GOT3 (cell line): ENCODE measurements around the gene SV2A.
"Not testable (repeated sequence)": the region's sequence is repeated elsewhere in the genome, so short reads cannot be mapped to it uniquely, and the experiment has no call there.

Experiments
- DNase-seq: peaks from one replicate; lab custom pipeline; 2025; ENCODE audit warnings: mixed read lengths; lab: John Stamatoyannopoulos, UW

The SV2A gene

GRCh38 chr1:149917571-149918144 is at the start of gene SV2A:
TSS of gene SV2A (minus strand) at chr1:149917844. CDS start at chr1:149913840, 4,004 bp downstream.
- DNase-seq: no peak

- no peak for DNase-seq
These were observed 49.4 kb upstream of the SV2A start for GRCh38 chr1:149967041-149967440.

GRCh38 chr1:149966405-149966804 is 48.8 kb upstream of the SV2A start:
- no peak for DNase-seq

GRCh38 chr1:149965440-149965839 is 47.8 kb upstream of the SV2A start:
- DNase-seq: no peak

- no peak for DNase-seq
These were observed 45.7 kb upstream of the SV2A start for GRCh38 chr1:149963358-149963757.

- no peak for DNase-seq
These were observed 45.1 kb upstream of the SV2A start for GRCh38 chr1:149962736-149963135.

GRCh38 chr1:149962039-149962647 is 44.5 kb upstream of the SV2A start:
- DNase-seq: no peak

GRCh38 chr1:149957548-149957947 is 39.9 kb upstream of the SV2A start:
- DNase-seq: not testable (repeated sequence)

GRCh38 chr1:149949911-149950310 is 32.3 kb upstream of the SV2A start:
- no peak for DNase-seq

GRCh38 chr1:149945206-149945605 is 27.6 kb upstream of the SV2A start:
- DNase-seq: no peak

- DNase-seq: no peak
These were observed 25.2 kb upstream of the SV2A start for GRCh38 chr1:149942885-149943284.

- DNase-seq: no peak
These were observed 24.6 kb upstream of the SV2A start for GRCh38 chr1:149942207-149942606.

- DNase-seq: no peak
These were observed 22.8 kb upstream of the SV2A start for GRCh38 chr1:149940427-149940826.

GRCh38 chr1:149938668-149939003 is 21.0 kb upstream of the SV2A start:
- not testable (repeated sequence) for DNase-seq

GRCh38 chr1:149937759-149938158 is 20.1 kb upstream of the SV2A start:
- no peak for DNase-seq

- no peak for DNase-seq
These were observed 19.5 kb upstream of the SV2A start for GRCh38 chr1:149936992-149937705.

- no peak for DNase-seq
These were observed 18.7 kb upstream of the SV2A start, which contains the start of gene MTMR11 for GRCh38 chr1:149936170-149936991. TSS of gene MTMR11 (minus strand) at chr1:149936879. CDS start at chr1:149936647, 232 bp downstream.

- DNase-seq: no peak
These were observed 16.7 kb upstream of the SV2A start for GRCh38 chr1:149934356-149934755.

GRCh38 chr1:149933208-149933607 is 15.6 kb upstream of the SV2A start:
- no peak for DNase-seq

GRCh38 chr1:149932474-149932873 is 14.8 kb upstream of the SV2A start:
- DNase-seq: no peak

GRCh38 chr1:149931212-149931790 is 13.7 kb upstream of the SV2A start:
- DNase-seq: no peak

GRCh38 chr1:149929856-149930255 is 12.2 kb upstream of the SV2A start:
- DNase-seq: no peak
